GM12878 (cell line): ENCODE results near the gene PROM1. TPM values are rescaled to one million over a fixed set of nuclear protein-coding genes. Genes with fewer than 3 reads are reported as not detected.

Experiments used
- ATAC-seq: fragments of 200-7000 bp; cut with Tn5 transposase; 3 replicates; pipeline ENCODE4 v1.9.1; 2020; ENCODE audit warnings: mild to moderate bottlenecking, moderate library complexity
- BruUV-seq: library from RNA; stranded (reverse); fragments of 400-500 nt; replicated peaks from 2 replicates; lab custom pipeline; 2021; lab: Mats Ljungman, UMichigan
- CTCF ChIA-PET: fragments of 300-600 bp; sonication (Branson Sonifier 250); formaldehyde crosslinking; extraction: SDS; loops from one replicate; lab custom pipeline; 2021; ENCODE audit warnings: inconsistent platforms; lab: Yijun Ruan, JAX
- POLR2A ChIA-PET: fragments of 350-600 bp; formaldehyde crosslinking; extraction: SDS; loops from one replicate; lab custom pipeline; 2021; ENCODE audit warnings: inconsistent platforms; lab: Charles Lee
- RAD21 ChIA-PET: fragments of 300-600 bp; sonication (Branson Sonifier 250); formaldehyde crosslinking; loops from one replicate; lab custom pipeline; 2023; ENCODE audit warnings: antibody characterized with exemption; ENCODE audit not compliant: unreplicated experiment; lab: Charles Lee
- SMC1A ChIA-PET: fragments of 300-600 bp; sonication (Branson Sonifier 250); formaldehyde crosslinking; loops from one replicate; lab custom pipeline; 2023; ENCODE audit not compliant: unreplicated experiment, uncharacterized antibody; lab: Charles Lee
- DNase-seq: peaks from one replicate; pipeline ENCODE4 v3.0.0-alpha.2; 2011; ENCODE audit warnings: low read depth, low spot score
- FAIRE-seq: peaks from 3 replicates; lab custom pipeline; 2011; peaks lifted over from hg19 to GRCh38; lab: Jason Lieb, UNC
- H2AFZ ChIP-seq: 2 replicates; pipeline ENCODE4 v1.6.0; 2011; ENCODE audit warnings: low read depth, low read length, control low read depth; ENCODE audit not compliant: control insufficient read depth
- H3K27ac ChIP-seq: 2 replicates; pipeline ENCODE4 v1.5.1; 2011; ENCODE audit warnings: control low read depth; ENCODE audit not compliant: control insufficient read depth, insufficient read depth
- H3K27me3 ChIP-seq, 2 experiments: replicated peaks in 1 of 2; 2 replicates each; pipeline versions ENCODE4 v1.6.0 to v1.6.1; 2011; ENCODE audit warnings: low read length in 1 of 2; ENCODE audit not compliant: control insufficient read depth in 2 of 2, insufficient read depth in 2 of 2
- H3K36me3 ChIP-seq, 2 experiments: 2 replicates each; pipeline ENCODE4 v1.5.1; 2011; ENCODE audit warnings: low read length in 1 of 2; ENCODE audit not compliant: control insufficient read depth in 2 of 2, insufficient read depth in 2 of 2
- H3K4me1 ChIP-seq: 2 replicates; pipeline ENCODE4 v1.6.1; 2011; ENCODE audit warnings: mild to moderate bottlenecking, low read length, moderate library complexity, mixed read lengths; ENCODE audit not compliant: control insufficient read depth, insufficient read depth
- H3K4me2 ChIP-seq: 2 replicates; pipeline ENCODE4 v1.6.0; 2011; ENCODE audit warnings: control low read depth; ENCODE audit not compliant: control insufficient read depth, insufficient read depth
- H3K4me3 ChIP-seq: fragments of 200-600 bp; sonication (generic); 2 replicates; pipeline ENCODE4 v1.5.1; 2016
- H3K79me2 ChIP-seq: 2 replicates; pipeline ENCODE4 v1.6.0; 2011; ENCODE audit warnings: low read length; ENCODE audit not compliant: control insufficient read depth, insufficient read depth
- H3K9ac ChIP-seq: 2 replicates; pipeline ENCODE4 v1.8.0; 2011; ENCODE audit warnings: low read length, control low read depth, mixed read lengths; ENCODE audit not compliant: control insufficient read depth, insufficient read depth
- H3K9me3 ChIP-seq: replicated peaks from 3 replicates; pipeline ENCODE4 v1.5.1; 2011; ENCODE audit warnings: mild to moderate bottlenecking, low read length; ENCODE audit not compliant: control insufficient read depth, insufficient read depth
- H4K20me1 ChIP-seq: 2 replicates; pipeline ENCODE4 v1.6.0; 2011; ENCODE audit not compliant: control insufficient read depth, insufficient read depth
- CBFB ChIP-seq: IDR thresholded peaks from 2 replicates; pipeline ENCODE4 v1.6.1; 2016; ENCODE audit warnings: antibody characterized with exemption, low read depth
- CHD4 ChIP-seq: fragments of 200-600 bp; sonication (generic); IDR thresholded peaks from 2 replicates; pipeline ENCODE4 v1.6.1; 2016; ENCODE audit warnings: mild to moderate bottlenecking
- CUX1 ChIP-seq: IDR thresholded peaks from 2 replicates; pipeline ENCODE4 v1.6.1; 2012; ENCODE audit warnings: improper control_type of control experiment, low read depth, low read length; ENCODE audit not compliant: insufficient replicate concordance
- FOXK2 ChIP-seq: fragments of 450-650 bp; IDR thresholded peaks from 2 replicates; pipeline ENCODE4 v1.6.1; 2017; ENCODE audit warnings: mild to moderate bottlenecking, moderate library complexity
- MEF2A ChIP-seq: IDR thresholded peaks from 2 replicates; pipeline ENCODE4 v1.6.1; 2011; ENCODE audit warnings: low read depth, mild to moderate bottlenecking, low read length, moderate library complexity; ENCODE audit not compliant: insufficient read depth
- NRF1 ChIP-seq: conservative IDR thresholded peaks from 2 replicates; pipeline ENCODE4 v1.6.1; 2011; ENCODE audit warnings: mild to moderate bottlenecking, low read depth, low read length, improper control_type of control experiment
- PAX5 ChIP-seq: IDR thresholded peaks from 2 replicates; pipeline ENCODE4 v1.6.1; 2011; ENCODE audit warnings: low read depth, low read length, borderline replicate concordance
- POLR2A ChIP-seq: IDR thresholded peaks from 2 replicates; pipeline ENCODE4 v1.6.1; 2011; ENCODE audit warnings: low read depth, mild to moderate bottlenecking, low read length
- RAD21 ChIP-seq: IDR thresholded peaks from 2 replicates; pipeline ENCODE4 v1.6.1; 2011; ENCODE audit warnings: mild to moderate bottlenecking, low read depth, low read length, moderate library complexity; ENCODE audit not compliant: insufficient read depth
- RCOR1 ChIP-seq: conservative IDR thresholded peaks from 2 replicates; pipeline ENCODE4 v1.6.1; 2012; ENCODE audit warnings: low read depth, low read length, improper control_type of control experiment
- SMARCA5 ChIP-seq: fragments of 450-650 bp; IDR thresholded peaks from 2 replicates; pipeline ENCODE4 v1.6.1; 2017; ENCODE audit warnings: mild to moderate bottlenecking
- SRF ChIP-seq, 2 experiments: IDR thresholded peaks; 2 replicates each; pipeline ENCODE4 v1.6.1; 2011; ENCODE audit warnings: low read depth in 2 of 2, low read length in 2 of 2, mild to moderate bottlenecking in 1 of 2, moderate library complexity in 1 of 2
- TAF1 ChIP-seq: IDR thresholded peaks from 2 replicates; pipeline ENCODE4 v1.6.1; 2011; ENCODE audit warnings: mild to moderate bottlenecking, low read depth, low read length, borderline replicate concordance
- WGBS: methylation state at CpG from one replicate; pipeline ENCODE4 v1.1.6; 2016; ENCODE audit warnings: low lambda C conversion rate; ENCODE audit not compliant: insufficient replicate concordance, insufficient coverage; ENCODE audit errors: missing lambda C conversion rate; 5-methylcytosine and 5-hydroxymethylcytosine counted together
- in situ Hi-C: fragments of 300-500 bp; cut with MboI; formaldehyde crosslinking; loops from 9 replicates; pipeline ENCODE4 v1.14.3; 2018; ENCODE audit warnings: mixed read lengths
- intact Hi-C: fragments of 100-400 bp; cut with micrococcal nuclease; formaldehyde crosslinking; loops from one replicate; pipeline ENCODE4 v1.14.2; 2022; ENCODE audit not compliant: unreplicated experiment
- polyA plus RNA-seq, 11 experiments: library from polyadenylated mRNA; depleted of rRNA in 4 of 11; unstranded in 6 of 11; stranded (reverse) in 5 of 11; fragments of >200 nt; fragmentation: Nextera tagmentation in 4 of 11; fragmentation: Illumina TruSeq in 1 of 11; extraction: Ambion mirVana in 4 of 11; extraction: Trizol in 1 of 11; gene quantifications; 1 replicate in 1 of 11; 2 replicates in 10 of 11; pipeline versions ENCODE4 v1.2.1 to v1.2.3, GENCODE V29; 2011 to 2016; ENCODE audit warnings: inconsistent platforms in 2 of 11, missing spikeins in 2 of 11, low read depth in 1 of 11
- total RNA-seq, 4 experiments: library from RNA; depleted of rRNA in 3 of 4; stranded (reverse); fragments of >200 nt in 3 of 4; fragmentation: Illumina TruSeq in 1 of 4; extraction: Trizol in 1 of 4; gene quantifications; 2 replicates each; pipeline versions ENCODE4 v1.2.1 to v1.2.3, GENCODE V29; 2013 to 2021

PROM1 gene
- total and polyA plus RNA-seq, 10 of the 15 experiments (the other 5 are each of a cell fraction or from before 2014, with no cell fraction given): 0.08 to 0.31 (median 0.18) TPM; not detected in 7

DNA sequence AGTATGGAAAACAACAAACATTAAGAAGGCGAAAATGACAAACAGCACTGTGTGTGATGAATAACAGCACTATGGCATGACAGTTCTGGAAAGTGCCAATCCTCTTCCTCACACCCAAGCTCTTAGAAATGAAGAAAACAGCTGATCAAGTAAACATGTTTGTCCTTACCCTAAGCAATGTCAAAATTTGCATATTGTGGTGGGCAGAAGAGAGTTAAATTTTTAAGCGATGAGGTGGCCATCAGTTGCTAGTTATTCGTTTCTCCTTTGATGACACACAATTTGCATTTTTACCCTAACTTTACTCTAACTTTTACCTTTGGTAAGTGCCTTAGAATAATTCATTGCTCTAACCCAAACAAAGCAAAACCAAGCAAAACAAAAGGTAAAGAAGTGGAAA lies 8.8 kb downstream of the PROM1 start:
- in situ Hi-C loops (no loop called here), intact Hi-C loops (no loop called here)
- ChIA-PET RAD21 (no interaction called here), SMC1A (no interaction called here), CTCF (no interaction called here), POLR2A (no interaction called here)
- H3K4me1 ChIP-seq: no peaks in the 10 kb centered on the region
- FAIRE-seq (no peak), DNase-seq (no peak), ATAC-seq (no peak)
- H3K27me3 ChIP-seq: no peaks in the 10 kb centered on the region; a peak in 2 of 4 replicates
- no peaks in the 10 kb centered on the region for H3K36me3 ChIP-seq
- TF ChIP-seq RAD21 (no peak), CBFB (no peak), RCOR1 (no peak), CHD4 (no peak), CUX1 (no peak), SRF (IDR thresholded peaks at IDR 0.05; ENCODE audit: low read depth in 2 of 2, low read length in 2 of 2) (no peak), PAX5 (no peak), FOXK2 (no peak), POLR2A (no peak), SMARCA5 (no peak), NRF1 (no peak), MEF2A (no peak), TAF1 (no peak)
- H2AFZ ChIP-seq: no peak overlapping the region
- no peaks in the 10 kb centered on the region for H3K9me3 ChIP-seq
- no peak overlapping the region for H3K4me3 ChIP-seq
- no peaks in the 10 kb centered on the region for H4K20me1 ChIP-seq
- H3K4me2 ChIP-seq: no peak overlapping the region
- BruUV-seq: no TSS peak
- no peak overlapping the region for H3K27ac ChIP-seq
- H3K79me2 ChIP-seq: no peaks in the 10 kb centered on the region
- no peak overlapping the region for H3K9ac ChIP-seq
- WGBS: 0% methylated on average over 3 of the region's 3 CpGs
